Naive thymus-derived CD8-positive, alpha-beta T cell (primary cell): ENCODE data around the gene VSTM4. TPM values are rescaled to one million over a fixed set of nuclear protein-coding genes. Genes with fewer than 3 reads are reported as not detected.

Source experiments
- ATAC-seq, 2 donors: fragments of 150-1000 bp; cut with Tn5 transposase in 1 of 2; sonication (Bioruptor Pico), chemical (Tn5 transposase) in 1 of 2; 1 replicate in 1 of 2; 2 replicates in 1 of 2; pipeline ENCODE4 v1.10.0; 2021; ENCODE audit warnings: mild to moderate bottlenecking in 2 of 2, moderate library complexity in 2 of 2
- POLR2A ChIA-PET: fragments of 350-600 bp; sonication (Branson Sonifier 250); formaldehyde crosslinking; loops from one replicate; lab custom pipeline; 2021; ENCODE audit warnings: antibody characterized with exemption; lab: Charles Lee
- DNase-seq, 10 donors: peaks; one replicate each; pipeline versions ENCODE4 v3.0.0 to v3.0.0-alpha.2; 2020 to 2022
- H3K27ac Mint-ChIP-seq, 10 donors: one replicate each; pipeline ENCODE4 v1.8.0; 2020 to 2022; ENCODE audit warnings: mild to moderate bottlenecking in 10 of 10, mixed read lengths in 10 of 10, moderate library complexity in 4 of 10, inconsistent platforms in 1 of 10
- H3K27me3 Mint-ChIP-seq, 5 donors: one replicate each; pipeline ENCODE4 v1.8.0; 2021 to 2022; ENCODE audit warnings: mixed read lengths in 5 of 5
- H3K36me3 Mint-ChIP-seq, 3 donors: one replicate each; pipeline ENCODE4 v1.8.0; 2020 to 2022; ENCODE audit warnings: mixed read lengths in 3 of 3, mild to moderate bottlenecking in 2 of 3, inconsistent platforms in 1 of 3
- H3K4me1 Mint-ChIP-seq, 4 donors: one replicate each; pipeline ENCODE4 v1.8.0; 2021 to 2022; ENCODE audit warnings: mixed read lengths in 4 of 4
- H3K4me3 Mint-ChIP-seq, 10 donors: one replicate each; pipeline ENCODE4 v1.8.0; 2020 to 2022; ENCODE audit warnings: mild to moderate bottlenecking in 10 of 10, mixed read lengths in 10 of 10, moderate library complexity in 6 of 10, inconsistent platforms in 1 of 10
- H3K9me3 Mint-ChIP-seq, 9 donors: one replicate each; pipeline ENCODE4 v1.8.0; 2020 to 2022; ENCODE audit warnings: mixed read lengths in 9 of 9, mild to moderate bottlenecking in 3 of 9, inconsistent platforms in 1 of 9, moderate library complexity in 1 of 9
- polyA plus RNA-seq, 3 donors: library from polyadenylated mRNA; unstranded; fragments of 300-500 nt; fragmentation: Illumina TruSeq; gene quantifications; one replicate each; pipeline ENCODE4 v1.2.3, GENCODE V29; 2021
- total RNA-seq, 8 experiments: library from RNA in 2 of 8; stranded (reverse) in 2 of 8; gene quantifications; one replicate each; pipeline ENCODE4 v1.2.3 and lab custom pipeline; 2021 to 2026

Gene VSTM4
- total and polyA plus RNA-seq, 5 experiments from 2014 or later: 0.07 TPM; not detected in 4

GRCh38 chr10:48996329-48996728 is 119.0 kb downstream of the VSTM4 start:
- no peak overlapping the region for H3K27ac Mint-ChIP-seq
- peaks cover 0 to 15% (median 3%) of the 10 kb centered on the region in 5 donors for H3K27me3 Mint-ChIP-seq
- DNase-seq (no peak), ATAC-seq (no peak)
- POLR2A ChIA-PET: no interaction called here
- H3K4me3 Mint-ChIP-seq: no peak overlapping the region
- no peaks in the 10 kb centered on the region for H3K36me3 Mint-ChIP-seq
- H3K9me3 Mint-ChIP-seq: peaks cover 0 to 2% (median 0%) of the 10 kb centered on the region in 9 donors
- peaks cover 0 to 2% (median 0%) of the 10 kb centered on the region in 4 donors for H3K4me1 Mint-ChIP-seq

GRCh38 chr10:48993627-48994026 is 121.7 kb downstream of the VSTM4 start:
- POLR2A ChIA-PET: no interaction called here
- H3K27ac Mint-ChIP-seq: no peak overlapping the region
- DNase-seq (no peak), ATAC-seq (no peak)
- no peaks in the 10 kb centered on the region for H3K36me3 Mint-ChIP-seq
- H3K4me1 Mint-ChIP-seq: no peaks in the 10 kb centered on the region
- no peak overlapping the region for H3K4me3 Mint-ChIP-seq
- H3K27me3 Mint-ChIP-seq: peaks cover 0 to 2% (median 0%) of the 10 kb centered on the region in 5 donors
- H3K9me3 Mint-ChIP-seq: no peaks in the 10 kb centered on the region

- no peaks in the 10 kb centered on the region for H3K4me1 Mint-ChIP-seq
- no peak for ATAC-seq
- POLR2A ChIA-PET: no interaction called here
- H3K27ac Mint-ChIP-seq: no peak overlapping the region
- H3K4me3 Mint-ChIP-seq: no peak overlapping the region
- no peaks in the 10 kb centered on the region for H3K9me3 Mint-ChIP-seq
- DNase-seq: no peak
- H3K36me3 Mint-ChIP-seq: no peaks in the 10 kb centered on the region
- no peaks in the 10 kb centered on the region for H3K27me3 Mint-ChIP-seq
Observed at GRCh38 chr10:48990226-48990625, 125.1 kb downstream of the VSTM4 start.

- POLR2A ChIA-PET: no interaction called here
- ATAC-seq (peak in 1 of 2 donors; percentile 27), DNase-seq (no peak)
- no peak overlapping the region for H3K4me3 Mint-ChIP-seq
- no peaks in the 10 kb centered on the region for H3K9me3 Mint-ChIP-seq
- H3K4me1 Mint-ChIP-seq: no peaks in the 10 kb centered on the region
- H3K27me3 Mint-ChIP-seq: no peaks in the 10 kb centered on the region
- H3K36me3 Mint-ChIP-seq: no peaks in the 10 kb centered on the region
- no peak overlapping the region for H3K27ac Mint-ChIP-seq
Observed at GRCh38 chr10:48985621-48986158, 129.6 kb downstream of the VSTM4 start.

GRCh38 chr10:48983648-48984351 is 131.5 kb downstream of the VSTM4 start:
- Mint-ChIP-seq H3K27me3 (no peaks in the 10 kb centered on the region), H3K4me1 (no peaks in the 10 kb centered on the region), H3K9me3 (no peaks in the 10 kb centered on the region), H3K36me3 (no peaks in the 10 kb centered on the region), H3K4me3 (no peak overlapping the region), H3K27ac (no peak overlapping the region)
- DNase-seq: no peak
- ATAC-seq: no peak
- POLR2A ChIA-PET: no interaction called here

- ATAC-seq (no peak), DNase-seq (no peak)
- Mint-ChIP-seq H3K4me1 (no peaks in the 10 kb centered on the region), H3K36me3 (no peaks in the 10 kb centered on the region), H3K9me3 (no peaks in the 10 kb centered on the region), H3K27me3 (no peaks in the 10 kb centered on the region), H3K4me3 (no peak overlapping the region), H3K27ac (no peak overlapping the region)
- POLR2A ChIA-PET: no interaction called here
Observed at GRCh38 chr10:48982584-48982983, 132.7 kb downstream of the VSTM4 start.

- no peaks in the 10 kb centered on the region for H3K4me1 Mint-ChIP-seq
- no peak for ATAC-seq
- H3K4me3 Mint-ChIP-seq: no peak overlapping the region
- peak in 1 of 10 donors; percentile 5 for DNase-seq
- H3K9me3 Mint-ChIP-seq: no peaks in the 10 kb centered on the region
- H3K27me3 Mint-ChIP-seq: no peaks in the 10 kb centered on the region
- H3K27ac Mint-ChIP-seq: no peak overlapping the region
- POLR2A ChIA-PET: no interaction called here
- no peaks in the 10 kb centered on the region for H3K36me3 Mint-ChIP-seq
Observed at GRCh38 chr10:48981310-48981907, 133.9 kb downstream of the VSTM4 start.

GRCh38 chr10:48978318-48978717 is 137.0 kb downstream of the VSTM4 start:
- Mint-ChIP-seq H3K36me3 (no peaks in the 10 kb centered on the region), H3K4me1 (peaks cover 0 to 2% (median 0%) of the 10 kb centered on the region in 4 donors), H3K9me3 (no peaks in the 10 kb centered on the region), H3K4me3 (no peak overlapping the region), H3K27me3 (peaks cover 0 to 6% (median 0%) of the 10 kb centered on the region in 5 donors), H3K27ac (no peak overlapping the region)
- POLR2A ChIA-PET: no interaction called here
- no peak for ATAC-seq
- DNase-seq: no peak

GRCh38 chr10:48976196-48976595 is 139.1 kb downstream of the VSTM4 start:
- no peak overlapping the region for H3K27ac Mint-ChIP-seq
- no peak for ATAC-seq
- H3K4me1 Mint-ChIP-seq: peaks cover 0 to 2% (median 0%) of the 10 kb centered on the region in 4 donors
- DNase-seq: no peak
- no peaks in the 10 kb centered on the region for H3K9me3 Mint-ChIP-seq
- H3K4me3 Mint-ChIP-seq: no peak overlapping the region
- H3K36me3 Mint-ChIP-seq: no peaks in the 10 kb centered on the region
- peaks cover 0 to 10% (median 2%) of the 10 kb centered on the region in 5 donors for H3K27me3 Mint-ChIP-seq
- POLR2A ChIA-PET: no interaction called here

GRCh38 chr10:48974510-48975156 is 140.7 kb downstream of the VSTM4 start:
- no peak overlapping the region for H3K27ac Mint-ChIP-seq
- no peaks in the 10 kb centered on the region for H3K9me3 Mint-ChIP-seq
- no peak for ATAC-seq
- POLR2A ChIA-PET: no interaction called here
- DNase-seq: no peak
- H3K4me3 Mint-ChIP-seq: no peak overlapping the region
- H3K4me1 Mint-ChIP-seq: peaks cover 0 to 2% (median 0%) of the 10 kb centered on the region in 4 donors
- peaks cover 0 to 10% (median 2%) of the 10 kb centered on the region in 5 donors for H3K27me3 Mint-ChIP-seq
- H3K36me3 Mint-ChIP-seq: no peaks in the 10 kb centered on the region

- peaks cover 0 to 10% (median 2%) of the 10 kb centered on the region in 5 donors for H3K27me3 Mint-ChIP-seq
- no peaks in the 10 kb centered on the region for H3K9me3 Mint-ChIP-seq
- peaks cover 0 to 2% (median 0%) of the 10 kb centered on the region in 4 donors for H3K4me1 Mint-ChIP-seq
- no peaks in the 10 kb centered on the region for H3K36me3 Mint-ChIP-seq
- POLR2A ChIA-PET: no interaction called here
- no peak overlapping the region for H3K4me3 Mint-ChIP-seq
- ATAC-seq (no peak), DNase-seq (no peak)
- no peak overlapping the region for H3K27ac Mint-ChIP-seq
Observed at GRCh38 chr10:48973065-48973464, 142.3 kb downstream of the VSTM4 start.

- H3K27me3 Mint-ChIP-seq: peaks cover 0 to 21% (median 5%) of the 10 kb centered on the region in 5 donors
- ATAC-seq: no peak
- POLR2A ChIA-PET: no interaction called here
Observed at GRCh38 chr10:48970654-48971053, 144.7 kb downstream of the VSTM4 start.

GRCh38 chr10:48970046-48970445 is 145.3 kb downstream of the VSTM4 start:
- Mint-ChIP-seq H3K36me3 (no peaks in the 10 kb centered on the region), H3K9me3 (no peaks in the 10 kb centered on the region), H3K27ac (no peak overlapping the region), H3K4me1 (no peaks in the 10 kb centered on the region), H3K4me3 (no peak overlapping the region), H3K27me3 (peaks cover 0 to 17% (median 5%) of the 10 kb centered on the region in 5 donors)
- ATAC-seq: no peak
- DNase-seq: no peak
- POLR2A ChIA-PET: no interaction called here

More at GRCh38 chr10:48970654-48971053, 144.7 kb downstream of the VSTM4 start:
- Mint-ChIP-seq H3K4me1 (peaks cover 0 to 2% (median 0%) of the 10 kb centered on the region in 4 donors), H3K27ac (no peak overlapping the region), H3K9me3 (no peaks in the 10 kb centered on the region), H3K4me3 (no peak overlapping the region), H3K36me3 (no peaks in the 10 kb centered on the region)
- DNase-seq: no peak
